Activated naive CD8-positive, alpha-beta T cell (primary cell): ENCODE measurements around the gene CSNK1D.
A peak's percentile ranks its signal among the peaks of the same experiment; 100 is the strongest.
"Not testable (repeated sequence)": the region's sequence is repeated elsewhere in the genome, so short reads cannot be mapped to it uniquely, and the experiment has no call there.

Experiments used
- H3K27ac Mint-ChIP-seq: one replicate; pipeline ENCODE4 v1.8.0; 2021; ENCODE audit warnings: mixed read lengths
- H3K27me3 Mint-ChIP-seq: one replicate; pipeline ENCODE4 v1.8.0; 2021; ENCODE audit warnings: mixed read lengths
- H3K36me3 Mint-ChIP-seq: one replicate; pipeline ENCODE4 v1.8.0; 2021; ENCODE audit warnings: mixed read lengths
- H3K4me1 Mint-ChIP-seq: one replicate; pipeline ENCODE4 v1.8.0; 2021; ENCODE audit warnings: low read depth, mixed read lengths
- H3K4me3 Mint-ChIP-seq: one replicate; pipeline ENCODE4 v1.8.0; 2021; ENCODE audit warnings: mild to moderate bottlenecking, mixed read lengths
- H3K9me3 Mint-ChIP-seq: one replicate; pipeline ENCODE4 v1.8.0; 2021; ENCODE audit warnings: low read depth, mixed read lengths

Gene CSNK1D

DNA sequence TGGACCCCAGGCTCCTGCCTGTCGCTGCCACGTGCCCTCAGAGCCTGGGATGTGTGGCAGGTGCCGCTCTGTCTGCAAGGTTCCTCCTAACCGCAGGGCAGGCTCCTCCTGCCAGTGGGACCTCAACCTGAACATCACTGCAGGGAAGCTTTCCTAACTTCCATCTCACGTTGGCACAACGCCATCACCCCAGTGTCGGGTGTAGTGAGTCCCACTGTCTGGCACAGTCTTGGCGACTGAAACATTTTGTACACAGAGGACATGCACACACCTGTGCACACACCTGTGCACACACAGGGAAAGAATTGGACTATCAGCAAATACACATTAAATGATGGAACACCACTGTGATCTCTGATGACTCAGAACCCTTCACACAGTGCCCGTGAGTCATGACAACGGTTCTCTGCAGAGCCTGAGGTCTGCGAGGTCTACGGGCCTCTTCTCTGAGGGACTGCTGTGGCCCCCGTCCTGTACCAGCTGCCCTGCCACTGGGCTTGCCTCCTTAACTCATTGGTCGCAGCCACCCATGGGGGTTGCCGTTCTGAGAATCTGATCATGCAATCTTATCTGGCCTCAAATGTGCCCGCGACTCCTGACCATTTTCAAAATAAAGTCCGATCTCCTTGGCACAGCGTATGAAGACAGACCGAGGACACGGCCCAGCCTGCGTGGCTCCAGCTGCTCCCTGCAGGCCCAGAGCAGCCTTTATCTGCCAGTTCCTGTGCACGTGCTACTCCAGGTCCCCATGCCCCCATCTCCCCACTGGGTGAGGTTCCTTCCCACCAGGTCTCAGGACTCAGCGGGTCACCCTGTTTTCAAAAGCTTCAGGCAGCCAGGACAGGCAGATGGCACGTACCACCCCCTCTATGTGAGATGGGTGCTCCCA lies 68.4 kb downstream of the CSNK1D start:
- Mint-ChIP-seq H3K4me1 (peaks cover 56% of the 10 kb centered on the region), H3K9me3 (no peaks in the 10 kb centered on the region), H3K27me3 (no peaks in the 10 kb centered on the region), H3K36me3 (peaks cover 6% of the 10 kb centered on the region), H3K27ac (peak overlapping the region; percentile 91), H3K4me3 (peak overlapping the region; percentile 70)

DNA sequence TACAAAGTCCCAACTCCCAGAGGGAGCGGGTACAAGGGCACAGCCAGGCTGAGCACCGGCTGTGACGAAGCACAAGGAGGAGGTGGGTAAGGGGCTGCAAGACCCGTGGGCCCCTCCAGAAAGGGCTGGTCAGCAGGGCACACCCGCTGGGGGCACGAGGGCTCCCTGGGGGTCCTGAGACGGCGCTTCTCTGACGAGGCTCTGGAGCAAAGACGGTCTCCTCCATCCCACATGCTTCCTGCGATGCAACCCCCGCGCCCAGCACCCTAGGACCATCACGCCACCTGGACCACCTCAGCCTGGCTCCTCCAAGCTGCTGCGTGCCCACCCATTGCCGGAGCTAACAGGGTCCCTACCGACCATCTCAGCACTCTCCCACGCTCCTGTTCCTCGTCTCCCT lies 69.6 kb downstream of the CSNK1D start:
- H3K4me1 Mint-ChIP-seq = peaks cover 60% of the 10 kb centered on the region
- H3K27me3 Mint-ChIP-seq = no peaks in the 10 kb centered on the region
- H3K36me3 Mint-ChIP-seq = peaks cover 6% of the 10 kb centered on the region
- no peaks in the 10 kb centered on the region for H3K9me3 Mint-ChIP-seq
- H3K4me3 Mint-ChIP-seq = no peak overlapping the region
- peak overlapping the region; percentile 23 for H3K27ac Mint-ChIP-seq

- no peaks in the 10 kb centered on the region for H3K9me3 Mint-ChIP-seq
- H3K27ac Mint-ChIP-seq = peak overlapping the region; percentile 64
- peaks cover 6% of the 10 kb centered on the region for H3K36me3 Mint-ChIP-seq
- H3K27me3 Mint-ChIP-seq = no peaks in the 10 kb centered on the region
- peaks cover 67% of the 10 kb centered on the region for H3K4me1 Mint-ChIP-seq
- peak overlapping the region; percentile 67 for H3K4me3 Mint-ChIP-seq
These were observed 70.5 kb downstream of the CSNK1D start for GRCh38 chr17:82202981-82203380.

GRCh38 chr17:82201498-82201910 lies 72.0 kb downstream of the CSNK1D start:
- peak overlapping the region; percentile 38 for H3K27ac Mint-ChIP-seq
- H3K4me3 Mint-ChIP-seq = no peak overlapping the region
- peaks cover 2% of the 10 kb centered on the region for H3K36me3 Mint-ChIP-seq
- H3K9me3 Mint-ChIP-seq = no peaks in the 10 kb centered on the region
- peaks cover 66% of the 10 kb centered on the region for H3K4me1 Mint-ChIP-seq
- no peaks in the 10 kb centered on the region for H3K27me3 Mint-ChIP-seq

DNA sequence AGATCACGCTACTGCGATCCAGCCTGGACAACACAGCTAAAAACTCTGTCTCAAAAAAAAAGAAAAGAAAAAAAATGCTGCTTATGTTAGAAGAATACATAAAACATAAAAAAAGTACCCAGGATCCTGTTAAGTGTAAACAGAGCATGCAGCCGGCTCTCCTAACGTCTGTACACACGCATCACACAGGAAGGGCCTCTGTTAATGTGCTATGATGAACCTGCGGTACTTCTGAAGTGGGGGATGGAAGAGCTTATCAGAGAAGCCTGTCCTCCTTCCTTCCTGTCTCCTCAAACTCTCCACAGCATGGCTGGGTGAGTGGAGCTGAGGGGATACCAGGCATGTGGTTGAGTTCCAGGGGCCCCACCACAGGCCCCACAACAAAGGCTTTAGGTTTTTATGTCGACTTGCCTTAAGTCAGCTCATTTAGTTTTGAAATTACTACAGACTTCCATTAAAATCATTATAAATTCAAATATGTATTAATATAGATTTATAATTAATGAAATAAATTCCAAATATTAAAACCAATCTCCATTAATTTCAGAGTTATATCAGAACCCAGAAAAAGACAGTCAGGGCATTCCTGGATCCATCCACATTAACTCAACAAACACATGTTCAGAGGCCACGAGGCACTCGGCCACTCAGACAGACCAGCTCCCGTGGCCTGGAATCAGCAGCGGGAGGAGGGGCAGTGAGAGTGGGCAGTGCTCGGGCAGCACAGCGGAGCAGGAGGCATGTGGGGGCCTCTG lies 72.6 kb downstream of the CSNK1D start:
- Mint-ChIP-seq H3K36me3 (peaks cover 4% of the 10 kb centered on the region), H3K27ac (peak overlapping the region; percentile 85), H3K4me3 (peak overlapping the region; percentile 69), H3K4me1 (peaks cover 60% of the 10 kb centered on the region), H3K9me3 (no peaks in the 10 kb centered on the region), H3K27me3 (no peaks in the 10 kb centered on the region)

- Mint-ChIP-seq H3K4me3 (peak overlapping the region; percentile 69), H3K9me3 (no peaks in the 10 kb centered on the region), H3K27ac (peak overlapping the region; percentile 85), H3K4me1 (peaks cover 54% of the 10 kb centered on the region), H3K36me3 (peaks cover 7% of the 10 kb centered on the region), H3K27me3 (no peaks in the 10 kb centered on the region)
These were observed 73.4 kb downstream of the CSNK1D start for GRCh38 chr17:82200135-82200534.

- H3K27me3 Mint-ChIP-seq = no peaks in the 10 kb centered on the region
- H3K36me3 Mint-ChIP-seq = peaks cover 6% of the 10 kb centered on the region
- peaks cover 49% of the 10 kb centered on the region for H3K4me1 Mint-ChIP-seq
- no peaks in the 10 kb centered on the region for H3K9me3 Mint-ChIP-seq
- H3K4me3 Mint-ChIP-seq = no peak overlapping the region
- no peak overlapping the region for H3K27ac Mint-ChIP-seq
These were observed 74.0 kb downstream of the CSNK1D start for GRCh38 chr17:82199496-82199895.

- Mint-ChIP-seq H3K4me1 (peaks cover 42% of the 10 kb centered on the region), H3K27me3 (no peaks in the 10 kb centered on the region), H3K4me3 (peak overlapping the region; percentile 59), H3K36me3 (peaks cover 8% of the 10 kb centered on the region), H3K9me3 (no peaks in the 10 kb centered on the region), H3K27ac (peak overlapping the region; percentile 41)
These were observed 75.4 kb downstream of the CSNK1D start for GRCh38 chr17:82198092-82198491.

DNA sequence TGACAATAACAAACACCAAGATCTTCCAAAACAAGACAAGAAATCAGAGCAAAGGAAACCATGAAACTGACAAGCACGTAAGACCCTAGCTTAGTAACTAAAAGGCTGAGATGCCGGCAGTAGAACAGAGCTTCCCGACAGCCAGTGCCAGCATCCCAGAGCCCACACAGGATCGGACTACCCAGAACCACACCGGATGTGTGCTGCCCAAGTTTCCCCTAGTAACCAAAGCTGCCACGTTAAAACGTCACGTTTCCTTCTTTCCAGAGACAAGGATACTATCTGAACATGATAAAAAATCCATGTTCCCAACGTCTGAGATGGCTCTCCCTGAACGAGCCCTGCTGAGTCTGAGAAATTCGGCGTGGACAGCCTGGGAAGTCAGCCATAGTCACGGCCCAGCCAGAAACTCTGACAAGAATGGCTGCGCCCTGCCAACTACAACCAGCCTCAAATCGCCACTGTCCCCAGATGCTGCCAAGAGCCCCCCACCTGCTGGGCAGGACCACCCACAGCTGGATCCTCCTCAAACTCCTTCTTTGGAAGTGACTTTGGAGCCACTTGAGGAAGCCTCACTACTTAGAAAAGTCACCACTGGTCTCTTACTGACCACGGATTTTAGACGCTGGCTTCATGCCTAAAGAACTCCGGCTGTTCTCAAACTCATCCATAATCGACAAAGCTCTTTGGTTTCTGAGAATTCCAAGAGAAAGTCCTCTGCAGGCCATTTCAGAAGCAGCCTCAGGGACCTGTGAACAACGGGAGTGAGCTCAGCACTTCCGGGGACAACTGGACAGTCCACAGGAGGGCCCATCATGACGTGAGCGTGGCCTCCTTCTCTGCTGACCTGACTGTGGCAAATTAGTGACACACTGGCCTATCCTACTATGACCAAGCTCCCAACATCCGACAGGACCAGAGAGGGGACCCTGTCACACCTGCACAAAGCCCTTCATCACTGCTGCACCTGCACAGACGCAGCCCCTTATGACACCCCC lies 77.5 kb downstream of the CSNK1D start:
- Mint-ChIP-seq H3K36me3 (peaks cover 10% of the 10 kb centered on the region), H3K27me3 (no peaks in the 10 kb centered on the region), H3K4me1 (peaks cover 31% of the 10 kb centered on the region), H3K4me3 (no peak overlapping the region), H3K9me3 (no peaks in the 10 kb centered on the region), H3K27ac (no peak overlapping the region)

DNA sequence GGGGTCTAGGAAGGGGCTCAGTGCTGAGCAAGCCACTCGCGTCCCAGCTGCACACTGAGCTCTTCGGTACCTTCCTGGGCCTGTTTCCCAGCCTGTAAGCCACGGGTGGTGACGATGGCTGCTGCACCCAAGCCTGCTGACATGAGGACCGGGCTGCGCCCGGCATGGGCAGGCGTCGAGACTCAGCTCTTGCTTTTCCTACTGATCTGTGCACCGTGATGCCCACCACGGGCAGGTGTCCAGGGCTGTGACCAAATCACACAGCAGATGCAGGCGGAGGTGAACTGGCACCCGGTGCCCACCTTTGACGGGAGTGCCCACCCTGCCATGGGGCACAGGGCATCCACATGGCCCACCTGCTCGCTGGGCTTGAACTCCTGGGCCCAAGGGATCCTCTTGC lies 78.7 kb downstream of the CSNK1D start:
- H3K9me3 Mint-ChIP-seq = no peaks in the 10 kb centered on the region
- H3K27ac Mint-ChIP-seq = no peak overlapping the region
- H3K4me3 Mint-ChIP-seq = no peak overlapping the region
- no peaks in the 10 kb centered on the region for H3K27me3 Mint-ChIP-seq
- peaks cover 20% of the 10 kb centered on the region for H3K4me1 Mint-ChIP-seq
- H3K36me3 Mint-ChIP-seq = peaks cover 10% of the 10 kb centered on the region

- no peaks in the 10 kb centered on the region for H3K9me3 Mint-ChIP-seq
- H3K27me3 Mint-ChIP-seq = no peaks in the 10 kb centered on the region
- no peak overlapping the region for H3K27ac Mint-ChIP-seq
- peaks cover 10% of the 10 kb centered on the region for H3K36me3 Mint-ChIP-seq
- H3K4me1 Mint-ChIP-seq = peaks cover 14% of the 10 kb centered on the region
- H3K4me3 Mint-ChIP-seq = no peak overlapping the region
These were observed 79.8 kb downstream of the CSNK1D start for GRCh38 chr17:82193520-82194220.

DNA sequence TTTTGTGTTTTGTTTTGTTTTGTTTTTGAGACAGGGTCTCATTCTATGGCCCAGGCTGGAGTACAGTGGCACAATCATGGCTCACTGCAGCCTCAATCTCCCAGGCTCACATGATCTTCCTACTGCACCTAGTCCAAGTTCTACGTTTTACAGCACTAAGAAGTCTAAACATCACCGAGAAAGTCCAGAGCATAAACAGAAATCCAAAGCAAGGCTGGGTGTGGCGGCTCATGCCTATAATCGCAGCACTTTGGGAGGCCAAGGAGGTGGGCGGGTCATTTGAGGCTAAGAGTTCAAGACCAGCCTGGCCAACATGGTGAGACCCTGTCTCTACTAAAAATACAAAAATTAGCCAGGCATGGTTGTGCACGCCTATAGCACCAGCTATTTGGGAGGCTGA lies 80.5 kb downstream of the CSNK1D start:
- not testable (repeated sequence) for H3K27me3 Mint-ChIP-seq, H3K4me1 Mint-ChIP-seq, H3K27ac Mint-ChIP-seq, H3K4me3 Mint-ChIP-seq, H3K9me3 Mint-ChIP-seq, H3K36me3 Mint-ChIP-seq
